Left lung (tissue), 10 donors: ENCODE measurements around the gene EPHB2. TPM values are rescaled to one million over a fixed set of nuclear protein-coding genes. Genes with fewer than 3 reads are reported as not detected.

ENCODE experiments used
- ATAC-seq: fragments of 200-7000 bp; cut with Tn5 transposase; one replicate; pipeline ENCODE4 v1.9.1; 2020; ENCODE audit warnings: moderate library complexity
- DNase-seq, 4 donors: peaks; one replicate each; pipeline ENCODE4 v3.0.0-alpha.2; 2013 to 2020
- H3K27ac ChIP-seq, 2 donors: fragments of 200-600 bp; sonication (generic) in 1 of 2; one replicate each; pipeline versions ENCODE4 v1.5.0 to v1.8.0; 2020 to 2021
- H3K27me3 ChIP-seq, 2 donors: fragments of 200-600 bp; sonication (generic) in 1 of 2; one replicate each; pipeline versions ENCODE4 v1.5.0 to v1.8.0; 2020 to 2021
- H3K36me3 ChIP-seq, 2 donors: fragments of 200-600 bp; sonication (generic) in 1 of 2; one replicate each; pipeline versions ENCODE4 v1.5.0 to v1.8.0; 2020 to 2021
- H3K4me1 ChIP-seq, 2 donors: fragments of 200-600 bp; one replicate each; pipeline ENCODE4 v1.8.0; 2021
- H3K4me3 ChIP-seq, 2 donors: fragments of 200-600 bp; sonication (generic) in 1 of 2; one replicate each; pipeline versions ENCODE4 v1.5.0 to v1.8.0; 2020 to 2021; ENCODE audit warnings: mild to moderate bottlenecking in 1 of 2
- H3K9me3 ChIP-seq, 2 donors: fragments of 200-600 bp; sonication (generic) in 1 of 2; one replicate each; pipeline versions ENCODE4 v1.5.0 to v1.8.0; 2020 to 2021
- CTCF ChIP-seq, 2 donors: fragments of 200-600 bp; sonication (generic) in 1 of 2; IDR thresholded peaks; one replicate each; pipeline versions ENCODE4 v1.5.0 to v1.8.0; 2021; ENCODE audit warnings: antibody characterized with exemption in 2 of 2
- intact Hi-C, 2 donors: fragments of 100-400 bp; cut with DNase I; formaldehyde crosslinking; loops; one replicate each; pipeline versions ENCODE4 v1.11.2 to v1.14.2; 2022
- polyA plus RNA-seq, 6 donors: library from polyadenylated mRNA; unstranded; fragments of 120-200 nt; gene quantifications; one replicate each; pipeline ENCODE4 v1.2.1, GENCODE V29; 2013; ENCODE audit not compliant: insufficient read length in 6 of 6
- total RNA-seq, 2 donors: library from RNA; stranded (reverse); fragmentation: NEBNext Ultra II Directional; extraction: Animal tissue kit (Norgen Biotek cat#: 25700); gene quantifications; one replicate each; pipeline ENCODE4 v1.2.1, GENCODE V29; 2021
- donor health status: DM: no; HTN: yes; CAD: no.
- donor health status: DM: no; HTN: no; CAD: no.

EPHB2 gene
- total and polyA plus RNA-seq, 8 donors, result 11.3 to 21.0 (median 17.2) TPM

GRCh38 chr1:22761101-22761500, 50.5 kb downstream of the EPHB2 start:
- Histone ChIP-seq H3K27me3 (no peaks in the 10 kb centered on the region), H3K27ac (no peak overlapping the region), H3K36me3 (no peaks in the 10 kb centered on the region), H3K4me3 (no peak overlapping the region), H3K9me3 (no peaks in the 10 kb centered on the region), H3K4me1 (no peaks in the 10 kb centered on the region)
- no peak for TF ChIP-seq CTCF (IDR thresholded peaks at IDR 0.05)
- ATAC-seq (no peak), DNase-seq (no peak)
- intact Hi-C loops, result no loop called here

GRCh38 chr1:22761821-22762220, 51.2 kb downstream of the EPHB2 start:
- no peaks in the 10 kb centered on the region for H3K36me3 ChIP-seq
- TF ChIP-seq CTCF (IDR thresholded peaks at IDR 0.05), result no peak
- no peaks in the 10 kb centered on the region for H3K4me1 ChIP-seq
- intact Hi-C loops, result no loop called here
- H3K4me3 ChIP-seq, result no peak overlapping the region
- no peak overlapping the region for H3K27ac ChIP-seq
- ATAC-seq (no peak), DNase-seq (no peak)
- H3K27me3 ChIP-seq, result no peaks in the 10 kb centered on the region
- H3K9me3 ChIP-seq, result no peaks in the 10 kb centered on the region

DNA sequence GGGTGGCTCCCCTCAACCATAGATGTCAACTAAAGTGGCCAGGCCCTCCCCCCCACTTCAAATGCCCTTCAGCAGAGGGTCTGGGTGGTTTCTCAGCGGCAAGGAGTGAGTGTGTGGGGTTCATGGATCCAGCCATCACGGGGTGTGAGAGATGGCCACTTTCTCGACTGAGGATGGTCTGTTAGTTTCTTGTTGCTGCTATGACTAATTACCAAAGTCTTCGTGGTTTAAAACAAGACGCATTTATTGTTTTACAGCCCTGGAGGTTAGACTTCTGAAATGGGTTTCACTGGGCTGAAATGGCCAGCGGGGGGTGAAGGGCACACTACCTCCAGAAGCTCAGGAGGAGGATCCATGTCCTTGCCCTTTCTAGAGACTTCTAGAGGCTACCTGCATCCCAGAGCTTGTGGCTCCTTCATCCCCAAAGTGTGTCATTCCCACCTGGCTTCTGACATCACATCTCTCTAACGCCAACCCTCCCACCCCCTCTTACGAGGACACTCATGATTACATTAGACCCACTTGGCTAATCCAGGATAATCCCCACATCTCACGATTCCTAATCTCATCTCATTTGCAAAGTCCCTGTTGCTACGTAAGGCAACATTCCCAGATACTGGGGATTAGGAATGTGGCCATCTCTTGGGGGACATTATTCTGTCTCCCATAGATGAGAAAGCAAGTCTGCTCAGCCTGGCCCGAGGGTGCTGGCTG, 53.0 kb downstream of the EPHB2 start:
- no peaks in the 10 kb centered on the region for H3K9me3 ChIP-seq
- H3K4me3 ChIP-seq, result no peak overlapping the region
- H3K27me3 ChIP-seq, result no peaks in the 10 kb centered on the region
- no peak overlapping the region for H3K27ac ChIP-seq
- no peaks in the 10 kb centered on the region for H3K4me1 ChIP-seq
- TF ChIP-seq CTCF (IDR thresholded peaks at IDR 0.05), result no peak
- no peaks in the 10 kb centered on the region for H3K36me3 ChIP-seq
- ATAC-seq, result no peak
- no peak for DNase-seq
- intact Hi-C loops, result no loop called here

- H3K36me3 ChIP-seq, result no peaks in the 10 kb centered on the region
- no peaks in the 10 kb centered on the region for H3K9me3 ChIP-seq
- peaks cover 0 to 5% of the 10 kb centered on the region in 2 donors for H3K27me3 ChIP-seq
- no peak overlapping the region for H3K27ac ChIP-seq
- no peaks in the 10 kb centered on the region for H3K4me1 ChIP-seq
- DNase-seq (no peak), ATAC-seq (no peak)
- intact Hi-C loops, result no loop called here
- TF ChIP-seq CTCF (IDR thresholded peaks at IDR 0.05), result no peak
- no peak overlapping the region for H3K4me3 ChIP-seq
Observed at GRCh38 chr1:22767852-22768251, 57.2 kb downstream of the EPHB2 start.

- TF ChIP-seq CTCF (IDR thresholded peaks at IDR 0.05), result no peak
- peaks cover 0 to 9% of the 10 kb centered on the region in 2 donors for H3K4me1 ChIP-seq
- no peak for ATAC-seq
- intact Hi-C loops, result no loop called here
- no peak for DNase-seq
- H3K9me3 ChIP-seq, result no peaks in the 10 kb centered on the region
- no peaks in the 10 kb centered on the region for H3K36me3 ChIP-seq
- peaks cover 0 to 5% of the 10 kb centered on the region in 2 donors for H3K27me3 ChIP-seq
- no peak overlapping the region for H3K4me3 ChIP-seq
- no peak overlapping the region for H3K27ac ChIP-seq
Observed at GRCh38 chr1:22769932-22770331, 59.3 kb downstream of the EPHB2 start.
